ENCODE data around the gene GBP3. TPM values are rescaled to one million over a fixed set of nuclear protein-coding genes. Genes with fewer than 3 reads are reported as not detected.
"Not testable (repeated sequence)": the region's sequence is repeated elsewhere in the genome, so short reads cannot be mapped to it uniquely, and the experiment has no call there.

The GBP3 gene
- total RNA-seq, 1 donor = 28.6 TPM

- no peak overlapping the region for H3K4me3 ChIP-seq (ENCODE audit: low read depth, low read length)
- TF ChIP-seq CTCF (IDR thresholded peaks at IDR 0.05; ENCODE audit: insufficient read depth, low read length) = no peak
Measured at GRCh38 chr1:89063094-89063493, 40.4 kb upstream of the GBP3 start.

GRCh38 chr1:89060091-89060490, 37.4 kb upstream of the GBP3 start:
- no peak for DNase-seq (ENCODE audit: low read depth)
- no peak for TF ChIP-seq CTCF (IDR thresholded peaks at IDR 0.05; ENCODE audit: insufficient read depth, low read length)
- no peak overlapping the region for H3K4me3 ChIP-seq (ENCODE audit: low read depth, low read length)

More at GRCh38 chr1:89063094-89063493, 40.4 kb upstream of the GBP3 start:
- DNase-seq (ENCODE audit: low read depth) = no peak

- no peak overlapping the region for H3K4me3 ChIP-seq (ENCODE audit: low read depth, low read length)
- TF ChIP-seq CTCF (IDR thresholded peaks at IDR 0.05; ENCODE audit: insufficient read depth, low read length) = no peak
- no peak for DNase-seq (ENCODE audit: low read depth)
Measured at GRCh38 chr1:89051955-89052312, 29.3 kb upstream of the GBP3 start.

GRCh38 chr1:89051300-89051954, 28.8 kb upstream of the GBP3 start:
- DNase-seq (ENCODE audit: low read depth) = no peak
- no peak overlapping the region for H3K4me3 ChIP-seq (ENCODE audit: low read depth, low read length)
- TF ChIP-seq CTCF (IDR thresholded peaks at IDR 0.05; ENCODE audit: insufficient read depth, low read length) = no peak

- H3K4me3 ChIP-seq (ENCODE audit: low read depth, low read length) = no peak overlapping the region
- no peak for DNase-seq (ENCODE audit: low read depth)
- TF ChIP-seq CTCF (IDR thresholded peaks at IDR 0.05; ENCODE audit: insufficient read depth, low read length) = no peak
Measured at GRCh38 chr1:89050649-89051033, 28.0 kb upstream of the GBP3 start.

GRCh38 chr1:89049901-89050648, 27.4 kb upstream of the GBP3 start:
- H3K4me3 ChIP-seq (ENCODE audit: low read depth, low read length); DNase-seq (ENCODE audit: low read depth): not testable (repeated sequence)

- not testable (repeated sequence) for H3K4me3 ChIP-seq (ENCODE audit: low read depth, low read length); DNase-seq (ENCODE audit: low read depth)
Measured at GRCh38 chr1:89049187-89049586, 26.5 kb upstream of the GBP3 start.

GRCh38 chr1:89047734-89048133, 25.1 kb upstream of the GBP3 start:
- no peak for TF ChIP-seq CTCF (IDR thresholded peaks at IDR 0.05; ENCODE audit: insufficient read depth, low read length)
- no peak overlapping the region for H3K4me3 ChIP-seq (ENCODE audit: low read depth, low read length)
- DNase-seq (ENCODE audit: low read depth) = peak; percentile 71

GRCh38 chr1:89046318-89047183, 23.9 kb upstream of the GBP3 start:
- peak; percentile 8 for DNase-seq (ENCODE audit: low read depth)
- H3K4me3 ChIP-seq (ENCODE audit: low read depth, low read length) = not testable (repeated sequence)
